Keratinocyte (primary cell): Measurements from ENCODE around the gene ALOX5.

Experiments used
- CTCF ChIP-seq, 3 experiments: IDR thresholded peaks in 1 of 3; conservative IDR thresholded peaks in 1 of 3; optimal IDR thresholded peaks in 1 of 3; 2 replicates in 2 of 3; 3 replicates in 1 of 3; pipeline versions ENCODE3 to v1.5.1; 2011; ENCODE audit warnings: low read length in 3 of 3, mild to moderate bottlenecking in 3 of 3, moderate library complexity in 2 of 3, control low read depth in 1 of 3, inconsistent platforms in 1 of 3; ENCODE audit not compliant: insufficient read depth in 2 of 3; ENCODE audit errors: extremely low read depth in 1 of 3
- EZH2 ChIP-seq: IDR thresholded peaks from one replicate; pipeline ENCODE4 v1.6.1; 2012; ENCODE audit warnings: inconsistent platforms, mild to moderate bottlenecking, low read length, moderate library complexity

- TF ChIP-seq CTCF (optimal IDR thresholded peaks at IDR 0.05 in 1 of 3, IDR thresholded peaks at IDR 0.05 in 1 of 3, conservative IDR thresholded peaks at IDR 0.05 in 1 of 3; ENCODE audit: extremely low read depth in 1 of 3, insufficient read depth in 2 of 3, low read length in 3 of 3) (no peak), EZH2 (no peak)
Observed at GRCh38 chr10:45421221-45422097, 47.4 kb downstream of the ALOX5 start.
